ENCODE data around the gene TYW3.

TYW3 gene, protein sequence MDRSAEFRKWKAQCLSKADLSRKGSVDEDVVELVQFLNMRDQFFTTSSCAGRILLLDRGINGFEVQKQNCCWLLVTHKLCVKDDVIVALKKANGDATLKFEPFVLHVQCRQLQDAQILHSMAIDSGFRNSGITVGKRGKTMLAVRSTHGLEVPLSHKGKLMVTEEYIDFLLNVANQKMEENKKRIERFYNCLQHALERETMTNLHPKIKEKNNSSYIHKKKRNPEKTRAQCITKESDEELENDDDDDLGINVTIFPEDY

DNA sequence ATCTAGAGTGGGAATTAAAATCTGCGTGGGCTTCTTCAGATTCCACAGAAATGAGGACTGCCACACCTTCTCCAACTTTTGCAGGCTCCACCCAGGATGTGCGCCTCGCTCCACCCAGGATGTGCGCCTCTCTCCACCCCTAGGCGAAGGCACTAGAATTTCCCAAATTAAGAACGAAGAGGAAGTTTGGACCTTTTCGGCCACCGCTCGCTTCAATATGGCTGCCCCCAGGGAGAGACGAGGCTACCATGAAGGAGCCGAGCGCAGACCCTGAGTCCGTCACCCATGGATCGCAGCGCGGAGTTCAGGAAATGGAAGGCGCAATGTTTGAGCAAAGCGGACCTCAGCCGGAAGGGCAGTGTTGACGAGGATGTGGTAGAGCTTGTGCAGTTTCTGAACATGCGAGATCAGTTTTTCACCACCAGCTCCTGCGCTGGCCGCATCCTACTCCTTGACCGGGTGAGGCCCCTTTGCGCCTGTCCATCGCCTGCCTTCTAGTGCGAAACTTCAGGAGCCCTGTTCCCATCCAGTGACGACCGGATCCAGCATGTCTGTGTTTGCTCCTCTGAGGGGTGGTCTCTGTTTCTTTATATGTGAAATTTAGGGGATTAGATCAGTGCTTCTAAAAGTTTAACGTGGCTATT, at the start of gene TYW3, which contains the start of gene CRYZ:
Gene TYW3, plus strand, starts transcription at position 193 of the 644 bp plus-strand sequence. Its CDS starts 93 bp downstream, at position 286.
Gene CRYZ, minus strand, starts transcription at position 91 of the 644 bp plus-strand sequence. CDS start 8,229 bp downstream, outside the sequence.
- peak; percentile 95 for DNase-seq

DNA sequence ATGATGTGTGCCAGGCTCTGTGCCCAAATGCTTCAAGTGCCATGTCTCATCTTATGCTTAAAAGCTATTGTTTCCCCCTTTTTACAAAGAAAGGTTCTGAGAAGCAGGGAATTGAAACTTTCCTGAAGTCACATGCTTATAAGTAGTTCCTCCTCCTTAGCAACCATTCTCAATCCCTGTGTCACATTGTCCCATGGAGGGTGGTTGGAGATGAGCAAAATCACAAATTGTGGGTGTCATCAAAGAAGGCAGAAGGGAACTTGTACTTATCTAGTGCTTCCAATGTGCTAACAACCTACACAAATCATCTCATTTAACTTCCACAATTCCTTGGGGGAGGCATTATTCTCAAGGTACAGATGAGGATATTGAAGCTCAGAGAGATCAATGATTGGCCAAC, 49.3 kb upstream of the TYW3 start:
- no peak for DNase-seq

DNA sequence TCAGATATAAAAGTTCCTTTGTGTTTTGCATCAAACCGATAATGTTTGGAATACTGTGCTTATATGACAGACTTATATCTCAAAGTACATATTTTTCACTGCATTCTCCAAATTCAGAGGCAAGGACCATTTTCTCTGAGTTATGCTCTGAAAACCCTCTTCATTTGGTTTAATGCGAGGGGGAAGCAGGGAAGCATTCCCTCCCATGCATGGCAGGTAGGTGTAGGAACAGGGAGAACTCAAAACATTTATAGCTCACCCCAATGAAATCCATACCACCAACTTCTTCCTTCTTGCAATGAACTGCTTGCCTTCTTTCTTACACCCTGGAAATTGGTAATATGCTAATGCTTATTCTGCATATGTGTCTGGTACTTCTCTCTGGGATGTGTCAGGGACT, 48.7 kb upstream of the TYW3 start:
- DNase-seq: no peak

DNA sequence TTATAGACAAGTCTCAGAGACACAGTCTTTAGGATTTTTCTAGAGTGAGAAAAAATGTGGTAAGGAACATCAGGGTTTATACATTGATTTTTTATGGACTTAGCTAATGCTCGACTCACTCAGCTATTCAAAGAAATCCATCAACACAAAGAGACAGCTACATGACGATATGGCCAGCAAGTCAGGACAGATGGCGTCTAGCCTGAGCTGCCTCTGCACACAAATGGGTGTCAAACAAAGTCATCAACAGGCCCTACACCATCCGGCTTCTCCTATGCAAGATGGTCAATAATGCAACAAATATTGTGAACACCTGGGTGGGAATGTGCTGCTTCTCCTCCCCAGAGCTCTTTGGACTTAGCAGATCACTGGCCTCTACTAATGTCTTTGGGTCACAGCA, 46.0 kb upstream of the TYW3 start:
- no peak for DNase-seq

DNA sequence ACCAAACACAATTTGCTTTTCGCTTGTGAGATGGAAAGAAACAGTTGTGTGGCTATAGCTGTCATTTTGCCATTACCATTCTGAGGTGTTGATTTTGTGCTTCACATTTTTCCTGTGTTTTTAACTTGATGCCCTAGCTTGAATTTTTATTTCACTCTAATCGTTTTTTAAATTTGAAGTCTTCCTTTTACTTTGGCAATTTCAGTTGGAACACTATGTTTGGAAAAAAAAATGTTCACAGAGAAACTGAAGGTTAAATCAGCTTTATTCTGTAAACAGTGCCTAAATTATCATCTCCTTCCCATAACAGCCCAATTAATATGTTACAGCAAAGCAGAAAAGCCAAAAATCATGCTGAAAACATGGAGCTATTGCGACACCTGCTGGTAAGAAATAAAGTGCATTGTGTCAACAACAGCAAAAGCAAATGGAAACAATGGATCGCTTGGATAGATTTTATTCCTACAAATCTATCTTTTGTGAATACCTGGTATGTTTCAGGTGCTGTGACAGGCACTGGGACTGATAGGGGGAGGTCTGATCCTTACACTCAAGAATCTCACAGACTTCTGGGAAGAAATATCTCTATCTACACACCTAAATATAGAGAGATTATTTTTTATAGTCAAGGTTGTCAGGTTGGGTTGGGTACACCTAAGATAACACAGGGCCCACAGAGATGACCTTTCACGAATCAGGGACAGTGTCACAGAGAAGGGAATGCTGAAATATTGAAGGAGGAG, 43.2 kb upstream of the TYW3 start:
- peak; percentile 64 for DNase-seq

DNA sequence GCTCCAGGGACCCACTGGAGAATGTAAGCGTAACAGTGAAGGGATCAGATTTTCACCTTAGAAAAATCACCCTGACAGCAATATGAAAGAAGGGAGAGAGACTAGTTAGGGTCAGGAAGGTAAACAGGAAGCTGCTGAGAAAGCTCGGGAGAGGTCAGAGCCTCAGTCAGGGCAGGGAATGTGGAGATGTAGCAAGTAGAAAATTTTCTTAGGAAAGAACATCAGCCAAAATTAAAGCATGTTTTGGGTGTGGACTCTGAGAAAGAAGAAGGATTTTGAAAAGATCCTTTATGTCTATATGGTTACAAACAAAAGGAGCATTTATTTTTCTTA, 42.6 kb upstream of the TYW3 start:
- no peak for DNase-seq

DNA sequence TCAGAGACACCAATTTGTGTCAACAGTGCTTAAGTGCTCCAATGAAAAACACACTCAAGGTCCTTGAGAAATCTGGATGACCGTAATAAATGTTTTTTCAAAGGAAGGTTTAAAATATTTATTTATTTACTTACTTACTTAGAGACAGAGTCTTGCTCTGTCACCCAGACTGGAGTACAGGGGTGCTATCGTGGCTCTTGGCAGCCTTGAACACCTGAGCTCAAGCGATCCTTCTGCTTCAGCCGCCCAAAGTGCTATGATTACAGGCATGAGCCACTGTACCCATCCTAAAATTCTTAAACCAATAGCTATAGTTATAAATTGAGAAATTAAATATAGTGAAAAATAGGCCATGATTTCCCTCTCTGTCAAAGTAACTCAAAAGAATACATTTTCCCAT, 42.0 kb upstream of the TYW3 start:
- no peak for DNase-seq

DNA sequence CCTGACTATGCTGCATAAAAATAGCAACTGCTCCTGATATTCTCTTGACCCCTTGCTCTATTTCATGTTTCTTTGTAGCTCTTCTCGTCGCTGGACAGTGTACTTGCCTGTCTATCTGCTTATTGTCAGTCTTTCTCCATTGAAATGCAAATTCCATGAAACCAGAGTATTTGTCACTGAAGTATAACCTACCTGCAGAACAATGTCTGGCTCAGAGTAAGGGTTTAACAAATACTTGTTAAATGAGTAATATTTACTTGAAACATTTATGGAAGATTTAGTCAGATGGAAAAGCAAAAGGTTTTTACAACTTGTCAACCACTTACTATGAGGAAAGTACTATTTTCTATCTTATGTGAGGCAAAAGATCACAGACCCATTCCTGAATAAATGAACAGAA, 39.5 kb upstream of the TYW3 start:
- DNase-seq: peak; percentile 12

DNA sequence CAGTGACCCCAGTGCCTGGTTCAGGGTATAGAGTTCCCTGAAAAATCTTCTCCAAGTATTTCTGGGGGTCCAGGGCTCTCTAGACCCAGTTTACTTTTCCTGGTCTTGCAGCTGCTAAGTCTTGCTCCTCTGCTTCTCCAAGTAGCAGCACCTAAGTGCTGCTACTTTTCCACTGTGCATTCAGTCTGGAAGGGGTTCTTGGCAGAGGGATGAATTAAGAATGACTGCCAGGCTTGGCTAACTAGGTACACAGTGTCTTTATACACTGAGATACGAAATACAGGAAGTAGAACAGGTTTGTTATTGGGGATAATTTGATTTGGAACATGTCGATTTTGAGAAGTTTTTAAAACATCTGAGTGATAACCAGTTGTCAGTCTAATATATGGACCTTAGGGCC, 35.1 kb upstream of the TYW3 start:
- no peak for DNase-seq

DNA sequence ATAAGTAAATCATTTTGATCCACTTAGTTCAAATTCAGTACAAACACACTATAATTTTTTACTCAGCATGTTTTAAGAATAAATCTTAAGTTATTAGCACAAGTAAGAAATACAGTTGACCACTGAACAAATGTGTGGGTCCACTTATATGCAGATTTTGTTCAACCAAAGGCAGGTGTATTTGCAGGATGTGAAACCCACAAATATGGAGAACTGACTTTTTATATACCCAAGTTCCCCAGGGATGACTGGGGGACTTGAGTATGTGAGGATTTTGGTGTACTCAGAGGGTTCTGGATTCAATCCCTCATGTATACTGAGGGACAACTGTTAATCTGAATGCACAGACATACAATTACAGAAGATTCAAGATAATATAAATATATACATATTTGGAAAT, 33.6 kb upstream of the TYW3 start:
- no peak for DNase-seq

DNA sequence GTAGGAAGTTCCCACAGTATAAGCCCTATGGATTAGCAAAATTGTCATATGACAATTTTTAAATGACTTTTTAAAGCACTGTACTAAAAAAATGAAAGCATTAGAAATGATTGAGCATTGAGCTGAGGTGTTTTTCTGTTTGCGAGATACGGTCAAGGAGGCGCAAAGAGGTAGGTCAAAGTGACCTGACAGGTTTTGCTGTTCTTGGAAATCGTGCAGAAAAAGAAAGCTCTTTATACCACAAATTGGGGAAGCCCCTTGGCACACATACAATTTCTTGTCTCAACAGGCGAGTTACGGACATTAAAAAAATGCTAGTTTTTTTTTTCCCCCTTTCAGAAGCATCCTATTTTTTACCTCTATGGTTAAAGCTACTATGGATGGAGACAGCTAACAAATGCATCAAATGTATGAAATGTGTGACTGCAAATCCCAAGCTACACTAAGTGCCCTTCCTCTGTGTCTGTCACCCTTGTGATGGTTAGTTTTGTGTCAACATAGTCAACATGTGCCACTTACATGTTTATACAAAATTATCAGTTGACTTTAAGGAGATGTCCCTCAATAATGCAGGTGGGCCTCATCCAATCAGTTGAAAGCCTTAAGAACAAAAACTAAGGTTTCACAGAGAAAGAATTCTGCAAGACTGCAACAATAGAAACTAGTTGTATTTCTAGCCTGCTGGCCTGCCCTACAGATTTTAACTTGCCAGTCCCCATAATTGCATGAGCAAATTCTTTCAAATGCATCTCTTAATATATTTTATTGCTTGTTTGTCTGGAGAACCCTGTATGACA, 29.4 kb upstream of the TYW3 start:
- no peak for DNase-seq

DNA sequence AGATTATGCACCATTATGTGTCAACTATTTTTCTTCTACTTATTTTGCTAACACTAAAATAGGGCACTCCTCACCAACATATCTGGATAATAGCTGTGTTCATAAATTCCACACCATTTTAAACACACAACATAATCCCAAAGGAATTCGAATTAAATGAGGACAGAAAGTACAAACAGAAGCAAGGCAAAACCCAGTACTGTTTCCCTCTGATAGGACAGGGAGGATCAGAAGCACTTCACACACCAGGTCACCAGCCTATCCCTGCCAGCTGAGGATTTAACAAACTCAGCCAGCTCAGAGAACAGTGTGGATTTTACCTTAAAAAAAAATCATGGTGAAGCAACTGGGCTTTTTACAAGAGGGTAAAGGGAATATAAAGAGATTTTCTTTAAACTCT, 20.1 kb upstream of the TYW3 start:
- no peak for DNase-seq

DNA sequence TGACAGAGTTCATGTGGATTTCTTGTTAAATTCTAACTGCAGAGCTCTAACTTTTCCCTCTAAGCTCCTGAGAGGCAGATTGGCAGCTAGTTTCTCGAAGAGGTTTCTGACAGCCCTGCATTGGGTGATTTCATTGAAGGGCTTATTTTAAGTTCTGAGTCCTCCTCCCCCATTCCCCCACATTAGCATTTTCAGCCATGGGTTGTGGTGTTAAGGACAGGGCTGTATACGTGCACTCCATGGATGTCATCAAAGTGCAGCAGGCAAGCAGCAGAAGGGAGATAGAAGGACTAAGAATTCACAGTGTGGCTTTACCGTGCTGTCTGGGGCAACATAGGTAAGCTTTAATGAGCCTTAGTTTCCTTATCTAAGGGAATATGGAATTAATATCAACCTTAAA, 19.1 kb upstream of the TYW3 start:
- no peak for DNase-seq

DNA sequence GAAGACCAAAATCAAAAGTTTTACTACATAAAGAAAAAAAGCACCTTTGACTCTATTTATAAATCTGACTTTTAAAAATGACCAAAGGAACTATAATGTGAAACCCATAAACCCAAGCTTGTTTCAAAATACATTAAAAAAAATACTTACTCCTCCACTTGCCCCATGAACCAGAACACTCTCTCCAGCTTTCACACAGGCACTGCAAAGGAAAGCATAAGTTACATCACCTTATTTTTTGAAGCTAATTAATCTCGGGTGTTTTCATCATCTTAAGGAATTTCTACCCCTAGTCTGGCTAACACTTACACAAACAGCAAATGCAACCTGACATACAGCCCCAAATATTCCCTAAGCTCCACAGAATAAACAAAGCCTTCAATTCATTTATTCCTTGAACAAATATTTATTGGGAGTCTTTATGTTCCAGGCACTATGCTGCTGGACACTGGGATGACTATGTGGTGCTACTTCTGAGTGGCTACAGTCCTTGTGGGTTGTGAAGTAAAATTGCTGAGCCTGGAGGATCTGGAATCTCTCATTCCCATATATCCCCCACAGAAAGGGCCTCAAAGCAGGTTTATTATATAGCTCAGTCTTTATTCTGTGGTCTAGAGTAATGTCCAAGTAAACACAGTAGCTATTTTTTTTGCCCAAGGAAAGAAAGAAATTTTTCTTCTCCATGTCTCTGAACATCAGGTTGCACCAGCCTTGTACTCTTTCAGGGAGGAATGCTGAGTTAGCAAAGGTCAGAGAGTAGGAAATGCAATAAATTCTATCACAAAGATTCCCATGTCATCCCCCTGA, 18.3 kb upstream of the TYW3 start:
- DNase-seq: peak; percentile 14

DNA sequence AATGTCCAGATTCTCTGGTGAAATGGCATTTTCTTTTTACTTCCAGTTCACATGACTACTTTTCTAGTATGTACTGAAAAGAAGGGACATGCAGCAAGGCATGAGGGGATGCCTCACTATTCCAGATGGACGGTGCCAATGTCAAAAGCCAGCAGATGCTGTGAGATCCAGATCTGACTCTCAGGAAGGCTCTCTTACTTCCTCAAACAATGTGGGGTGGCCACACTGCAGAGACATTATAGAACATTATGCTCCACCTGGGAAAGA, 17.8 kb upstream of the TYW3 start:
- no peak for DNase-seq

DNA sequence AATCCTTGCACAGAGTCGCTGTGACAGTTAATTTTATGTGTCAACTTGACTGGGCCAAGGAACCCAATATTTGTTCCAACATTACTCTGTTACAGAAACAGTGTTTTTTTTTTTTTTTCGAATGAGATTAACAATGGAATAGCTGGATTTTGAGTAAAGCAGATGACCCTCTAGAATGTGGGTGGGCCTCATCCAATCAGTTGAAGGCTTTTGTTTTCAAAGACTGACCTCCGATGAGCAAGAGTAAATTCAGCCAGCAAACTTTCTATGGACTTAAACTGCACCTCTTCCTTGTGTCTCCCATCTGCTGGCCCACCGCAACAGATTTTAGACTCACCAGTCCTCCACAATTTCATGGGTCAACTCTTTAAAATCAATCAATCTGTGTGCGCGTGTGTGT, 17.1 kb upstream of the TYW3 start:
- no peak for DNase-seq

DNA sequence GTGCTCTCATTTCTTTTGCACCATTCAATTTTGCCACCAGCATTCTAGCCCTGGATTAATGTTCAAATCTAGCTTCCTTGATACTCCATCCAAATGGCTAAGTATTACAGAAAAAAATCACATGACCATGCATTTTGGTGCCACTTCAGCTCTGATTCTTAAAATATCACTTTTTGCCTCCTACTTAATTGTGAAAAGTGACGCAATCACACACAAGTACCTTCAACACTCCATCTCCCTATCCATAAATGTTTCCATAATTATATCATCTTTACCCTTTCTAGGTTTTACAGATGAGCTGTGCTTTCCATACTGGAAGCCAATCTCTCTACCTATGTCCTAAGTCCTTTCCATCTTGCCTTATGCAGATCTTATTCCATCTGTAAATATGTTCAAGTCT, 16.1 kb upstream of the TYW3 start:
- DNase-seq: no peak

DNA sequence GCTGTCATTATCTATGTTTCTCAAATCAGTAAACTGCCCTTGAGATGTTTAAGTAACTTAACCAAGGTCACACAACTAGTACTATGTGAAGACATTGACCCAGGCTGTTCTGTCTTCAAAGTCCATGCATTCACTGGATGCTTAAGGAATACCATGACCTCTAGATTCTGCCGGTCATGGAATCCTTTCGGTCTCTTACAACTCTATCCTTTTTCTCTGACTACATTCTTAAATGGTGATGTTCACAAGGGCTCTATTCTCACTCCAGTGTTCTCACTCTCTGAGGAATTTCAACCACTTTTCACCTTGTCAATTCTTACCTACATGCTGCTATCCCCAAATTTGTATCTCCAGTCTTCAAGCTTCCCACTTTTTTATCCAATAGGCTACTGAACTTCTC, 15.3 kb upstream of the TYW3 start:
- DNase-seq: no peak

DNA sequence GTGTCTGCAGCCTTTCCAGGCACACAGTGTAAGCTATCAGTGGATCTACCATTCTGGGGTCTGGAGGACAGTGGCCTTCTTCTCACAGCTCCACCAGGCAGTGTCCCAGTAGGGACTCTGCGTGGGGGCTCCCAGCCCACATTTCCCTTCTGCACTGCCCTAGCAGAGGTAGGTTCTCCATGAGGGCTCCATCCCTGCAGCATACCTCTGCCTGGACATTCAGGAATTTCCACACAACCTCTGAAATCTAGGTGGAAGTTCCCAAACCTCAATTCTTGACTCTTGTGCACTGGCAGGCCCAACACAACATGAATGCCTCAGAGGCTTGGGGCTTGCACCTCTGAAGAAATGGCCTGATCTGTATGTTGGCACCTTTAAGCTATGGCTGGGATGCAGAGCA, 6.9 kb upstream of the TYW3 start:
- DNase-seq: no peak

DNA sequence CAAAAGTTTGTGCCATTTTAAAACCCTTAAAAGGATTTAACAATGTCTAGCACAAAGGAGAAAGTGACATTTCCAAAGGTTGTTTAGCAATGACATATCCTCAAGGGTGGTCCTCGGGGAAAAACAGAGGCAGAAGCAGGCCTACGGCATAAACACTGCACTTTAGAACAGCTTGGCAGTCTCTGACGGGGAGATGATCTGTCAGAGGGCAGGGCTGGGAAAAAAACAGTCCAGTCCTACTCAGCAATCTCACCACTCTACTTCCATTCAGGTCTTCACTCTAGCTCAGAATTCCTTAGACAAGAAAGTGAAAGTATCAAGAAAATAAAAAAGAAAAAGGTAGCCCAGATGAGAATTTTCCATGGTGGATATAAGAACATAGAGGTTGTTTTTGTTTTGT, 4.2 kb upstream of the TYW3 start:
- no peak for DNase-seq

DNA sequence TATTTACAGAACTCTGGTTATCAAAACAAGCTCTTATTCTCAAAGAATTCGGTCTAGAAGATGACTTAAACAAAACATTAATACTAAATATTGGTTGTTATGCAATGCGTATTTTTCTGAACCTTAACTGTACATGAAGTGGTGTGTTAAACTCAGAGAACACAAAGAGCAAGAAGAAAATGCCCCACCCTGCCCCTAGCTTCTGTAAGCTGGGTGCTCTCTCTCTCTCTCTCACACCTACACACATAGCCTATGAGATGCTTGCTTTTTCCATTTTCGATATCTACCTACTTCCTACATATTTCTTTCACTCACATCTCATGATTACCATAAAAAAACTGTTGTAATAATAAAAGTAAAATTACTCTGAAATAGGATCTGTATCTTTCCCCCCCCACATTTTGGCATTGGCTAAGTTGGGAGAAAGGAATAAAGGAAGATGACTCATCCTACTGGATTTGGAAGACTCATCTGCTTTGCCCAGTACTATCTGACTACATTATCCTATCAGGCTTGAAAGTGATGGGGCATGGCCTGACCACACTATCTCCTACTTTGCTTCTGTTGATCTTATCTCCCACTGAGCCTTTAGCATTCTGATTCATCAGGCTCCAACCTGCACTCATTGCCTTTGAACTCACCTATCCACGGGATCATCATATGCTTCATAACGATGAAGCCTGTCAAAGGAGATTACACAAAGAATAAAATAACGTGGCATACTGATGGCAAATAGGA, 3.0 kb upstream of the TYW3 start:
- DNase-seq: peak; percentile 72

DNA sequence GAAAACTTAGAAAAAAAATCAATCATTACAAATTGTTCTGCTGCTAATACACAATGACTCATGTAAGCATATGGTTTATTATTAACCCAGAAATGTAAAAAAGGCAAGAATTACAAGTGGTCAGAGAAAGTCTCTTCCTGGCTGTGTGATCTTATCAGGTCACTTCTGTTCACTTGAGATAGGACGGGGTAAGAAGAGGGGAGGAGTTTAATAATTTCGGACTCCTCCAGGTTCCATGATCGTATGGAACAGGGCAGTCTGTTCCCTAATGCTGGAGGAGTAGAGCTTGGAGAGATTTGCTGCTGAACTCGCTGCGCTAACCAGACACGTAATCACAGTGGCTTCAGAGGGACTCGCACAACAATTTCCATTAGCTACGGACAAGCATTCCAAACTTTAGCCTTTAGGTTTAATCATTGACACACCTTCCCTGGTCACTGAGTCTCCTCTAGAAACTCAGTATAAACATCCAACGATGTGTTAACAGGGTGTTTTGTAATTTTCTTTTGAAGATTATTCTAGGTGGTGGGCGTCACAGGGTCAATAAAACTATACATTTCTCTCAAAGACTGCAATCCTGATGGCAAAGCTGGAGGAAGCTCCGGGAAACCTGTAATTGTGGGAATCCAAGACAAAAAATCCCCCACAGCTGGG, 1.4 kb upstream of the TYW3 start:
- peak; percentile 11 for DNase-seq
